WTC11 (cell line): ENCODE results near the gene ZNF786.

Source experiments
- ATF3 ChIP-seq: sonication (generic); formaldehyde crosslinking; conservative IDR thresholded peaks from 2 replicates; pipeline ENCODE4 v1.8.1; 2022; ENCODE audit warnings: mild to moderate bottlenecking, missing genetic modification reagents
- CTCF ChIP-seq: fragments of 200-600 bp; IDR thresholded peaks from 2 replicates; pipeline ENCODE4 v1.8.0; 2022; ENCODE audit warnings: antibody characterized with exemption
- FOXP4 ChIP-seq: sonication (generic); formaldehyde crosslinking; IDR thresholded peaks from 2 replicates; pipeline ENCODE4 v1.8.0; 2022; ENCODE audit warnings: mild to moderate bottlenecking, missing genetic modification reagents
- NR1H2 ChIP-seq: sonication (generic); formaldehyde crosslinking; IDR thresholded peaks from 2 replicates; pipeline ENCODE4 v1.9.0; 2021; ENCODE audit warnings: mild to moderate bottlenecking, moderate library complexity, missing genetic modification reagents
- SP1 ChIP-seq: sonication (generic); formaldehyde crosslinking; conservative IDR thresholded peaks from 2 replicates; pipeline ENCODE4 v1.8.1; 2022; ENCODE audit warnings: missing genetic modification reagents
- STAT6 ChIP-seq: sonication (generic); formaldehyde crosslinking; conservative IDR thresholded peaks from 2 replicates; pipeline ENCODE4 v1.8.1; 2023; ENCODE audit warnings: mild to moderate bottlenecking, low read depth, missing genetic modification reagents, moderate library complexity
- ZNF263 ChIP-seq: sonication (generic); formaldehyde crosslinking; IDR thresholded peaks from 2 replicates; pipeline ENCODE4 v1.8.1; 2022; ENCODE audit warnings: low read depth, mild to moderate bottlenecking, moderate library complexity, missing genetic modification reagents
- ZNF281 ChIP-seq: sonication (generic); formaldehyde crosslinking; IDR thresholded peaks from 2 replicates; pipeline ENCODE4 v1.8.0; 2023; ENCODE audit warnings: mild to moderate bottlenecking, missing genetic modification reagents

- TF ChIP-seq FOXP4 (no peak), ZNF263 (CRISPR knock-in tag) (no peak), CTCF (no peak), NR1H2 (CRISPR knock-in tag) (no peak), SP1 (CRISPR knock-in tag) (no peak), ATF3 (CRISPR knock-in tag) (no peak), ZNF281 (no peak), STAT6 (CRISPR knock-in tag) (no peak)
Observed at GRCh38 chr7:149067869-149068268, 22.6 kb downstream of the ZNF786 start.
